Stimulated activated CD4-positive, alpha-beta T cell treated with anti-CD3 and anti-CD28 coated beads, Interleukin-12 subunit alpha, Interleukin-12 subunit beta, amount 100 ng/mL, for 24 hours (primary cell): Measurements from ENCODE around the gene TRIM22.
"Not testable (repeated sequence)": the region's sequence is repeated elsewhere in the genome, so short reads cannot be mapped to it uniquely, and the experiment has no call there.

ENCODE experiments used
- DNase-seq, 2 experiments: peaks; one replicate each; pipeline ENCODE4 v3.0.0-alpha.2; 2020; ENCODE audit warnings: low read depth in 2 of 2

TRIM22 gene, protein sequence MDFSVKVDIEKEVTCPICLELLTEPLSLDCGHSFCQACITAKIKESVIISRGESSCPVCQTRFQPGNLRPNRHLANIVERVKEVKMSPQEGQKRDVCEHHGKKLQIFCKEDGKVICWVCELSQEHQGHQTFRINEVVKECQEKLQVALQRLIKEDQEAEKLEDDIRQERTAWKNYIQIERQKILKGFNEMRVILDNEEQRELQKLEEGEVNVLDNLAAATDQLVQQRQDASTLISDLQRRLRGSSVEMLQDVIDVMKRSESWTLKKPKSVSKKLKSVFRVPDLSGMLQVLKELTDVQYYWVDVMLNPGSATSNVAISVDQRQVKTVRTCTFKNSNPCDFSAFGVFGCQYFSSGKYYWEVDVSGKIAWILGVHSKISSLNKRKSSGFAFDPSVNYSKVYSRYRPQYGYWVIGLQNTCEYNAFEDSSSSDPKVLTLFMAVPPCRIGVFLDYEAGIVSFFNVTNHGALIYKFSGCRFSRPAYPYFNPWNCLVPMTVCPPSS

DNA sequence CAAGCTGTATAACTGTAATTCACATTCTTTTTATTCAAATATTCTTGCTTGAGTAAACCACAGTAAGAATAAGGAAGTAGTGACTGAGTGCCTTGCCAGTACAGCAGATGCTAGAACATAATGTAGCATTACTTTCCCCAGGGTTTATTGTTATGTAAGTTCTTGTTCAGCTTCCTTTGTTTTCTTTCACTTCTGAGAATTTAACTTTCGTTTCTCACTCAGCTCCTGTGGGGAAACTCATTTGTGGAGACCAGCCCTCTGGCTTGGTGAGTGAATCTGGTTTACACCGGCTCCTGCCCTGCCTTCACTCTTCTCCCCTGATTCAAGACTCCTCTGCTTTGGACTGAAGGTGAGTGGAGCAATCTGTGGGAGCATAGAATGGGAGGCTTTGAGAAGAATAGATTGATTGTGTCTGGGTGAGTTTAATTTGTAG lies at the start of gene TRIM22:
TRIM22 (plus strand) TSS at position 240 of the 433 bp plus-strand sequence. CDS start 6,443 bp downstream, outside the sequence.
- peak; percentile 21 to 25 for DNase-seq

DNA sequence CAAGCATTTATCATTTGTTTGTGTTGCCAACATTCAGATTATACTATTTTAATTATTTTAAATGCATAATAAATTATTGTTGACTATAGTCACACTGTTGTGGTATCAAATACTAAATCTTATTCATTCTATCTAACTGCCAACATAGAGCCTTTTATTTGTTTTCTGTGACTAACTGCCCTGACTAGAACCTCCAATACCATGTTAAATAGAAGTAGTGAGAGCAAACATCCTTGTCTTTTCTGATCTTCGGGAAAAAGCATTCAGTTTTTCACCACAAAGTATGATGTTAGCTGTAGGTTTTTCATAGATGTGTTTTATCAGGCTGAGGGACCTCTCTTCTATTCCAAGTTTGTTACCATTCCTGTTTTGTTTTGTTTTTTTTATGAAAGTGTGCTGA lies 49.6 kb upstream of the TRIM22 start:
- DNase-seq: no peak

DNA sequence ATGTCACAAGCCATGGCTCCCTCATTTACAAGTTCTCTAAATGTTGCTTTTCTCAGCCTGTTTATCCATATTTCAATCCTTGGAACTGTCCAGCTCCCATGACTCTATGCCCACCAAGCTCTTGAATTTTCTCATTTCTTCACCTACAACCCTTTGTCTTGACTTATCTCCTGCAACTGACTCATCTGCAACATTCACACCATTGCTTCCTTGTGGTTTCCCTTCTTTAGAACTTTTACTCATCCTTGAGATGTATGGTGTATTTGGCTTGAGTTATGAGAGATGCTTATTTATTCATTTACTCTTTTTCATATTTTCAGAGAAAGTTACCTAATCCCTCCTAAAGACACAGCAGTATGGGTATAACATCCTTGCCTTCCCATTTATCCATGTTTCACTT lies 46.0 kb upstream of the TRIM22 start:
- no peak for DNase-seq

DNA sequence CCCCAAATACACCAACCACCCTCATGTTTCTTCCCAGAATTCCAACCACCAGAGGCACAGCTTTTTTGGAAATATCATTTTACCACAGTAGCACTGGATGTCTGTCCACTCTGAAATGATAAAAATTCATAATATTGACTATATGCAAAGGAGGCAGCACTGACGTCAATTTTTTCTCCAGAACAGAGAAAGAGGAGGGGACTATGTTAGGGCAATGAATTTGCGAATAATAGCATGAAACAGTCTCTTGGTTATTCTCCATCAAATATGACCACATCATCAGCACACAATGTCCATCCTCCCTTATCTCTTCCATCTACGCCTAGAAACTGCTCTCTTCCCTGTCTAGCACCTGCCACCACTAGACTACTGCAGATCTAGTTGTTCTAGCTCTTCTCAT lies 43.5 kb upstream of the TRIM22 start:
- no peak for DNase-seq

DNA sequence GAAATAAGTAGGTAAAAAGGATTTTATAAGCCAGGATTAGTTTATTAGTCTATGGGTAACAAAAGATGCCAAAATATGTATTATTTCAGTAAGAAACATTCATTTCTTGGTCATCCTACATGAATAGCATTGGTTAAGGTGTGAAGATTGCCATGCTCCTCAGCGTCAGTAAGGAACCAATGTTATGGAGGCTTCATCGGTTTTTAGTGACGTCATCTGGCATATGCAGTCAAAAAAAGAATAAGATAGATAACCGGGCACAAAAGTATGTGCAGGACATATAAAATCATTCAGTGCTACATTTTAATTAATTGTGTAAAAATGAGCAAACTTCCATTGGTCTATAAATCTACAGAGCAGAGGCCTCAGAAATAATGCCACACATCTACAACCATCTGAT lies 34.1 kb upstream of the TRIM22 start:
- DNase-seq: no peak

DNA sequence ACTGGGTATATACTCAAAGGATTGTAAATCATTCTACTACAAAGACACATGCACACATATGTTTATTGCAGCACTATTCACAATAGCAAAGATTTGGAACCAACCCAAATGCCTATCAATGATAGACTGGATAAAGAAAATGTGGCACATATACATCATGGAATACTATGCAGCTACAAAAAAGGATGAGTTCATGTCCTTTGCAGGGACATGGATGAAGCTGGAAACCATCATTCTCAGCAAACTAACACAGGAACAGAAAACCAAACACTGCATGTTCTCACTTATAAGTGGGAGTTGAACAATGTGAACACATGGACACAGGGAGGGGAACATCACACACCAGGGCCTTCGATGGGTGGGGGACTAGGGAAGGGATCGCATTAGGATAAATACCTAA lies 32.6 kb upstream of the TRIM22 start:
- DNase-seq: not testable (repeated sequence)

DNA sequence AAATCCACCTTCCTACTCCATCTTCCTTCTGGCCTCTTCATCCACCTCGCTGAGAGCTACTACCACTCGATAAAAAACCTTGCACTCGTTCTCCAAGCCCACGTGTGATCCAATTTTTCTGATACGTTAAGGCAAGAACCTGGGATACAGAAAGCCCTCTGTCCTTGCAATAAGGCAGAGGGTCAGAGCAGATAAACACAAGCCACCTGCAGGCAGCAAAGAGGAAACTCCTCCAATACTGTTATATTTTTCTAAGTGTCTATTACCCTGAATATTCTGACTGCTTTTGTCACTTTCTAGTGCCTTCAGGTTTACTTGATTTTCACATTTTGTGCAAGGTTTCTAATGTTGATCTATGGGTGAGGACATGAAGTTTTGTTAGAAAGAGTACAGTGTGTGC lies 31.3 kb upstream of the TRIM22 start:
- DNase-seq: no peak

DNA sequence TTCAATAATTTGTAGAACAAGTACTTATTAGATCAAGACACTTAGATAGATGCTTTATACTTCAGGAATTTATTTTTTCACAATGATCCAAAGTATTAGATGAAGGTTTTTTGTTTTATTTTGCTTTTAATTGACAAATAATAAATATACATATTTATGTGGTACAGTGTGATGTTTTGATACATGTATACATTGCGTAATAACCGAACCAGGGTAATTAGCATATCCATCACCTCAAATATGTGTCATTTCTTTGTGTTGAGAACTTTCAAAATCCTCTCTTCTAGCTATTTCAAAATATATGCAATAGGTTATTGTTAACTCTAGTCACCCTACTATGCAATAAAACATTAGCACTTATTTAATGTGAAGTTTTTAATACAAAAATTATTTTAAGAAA lies 26.1 kb upstream of the TRIM22 start:
- no peak for DNase-seq

DNA sequence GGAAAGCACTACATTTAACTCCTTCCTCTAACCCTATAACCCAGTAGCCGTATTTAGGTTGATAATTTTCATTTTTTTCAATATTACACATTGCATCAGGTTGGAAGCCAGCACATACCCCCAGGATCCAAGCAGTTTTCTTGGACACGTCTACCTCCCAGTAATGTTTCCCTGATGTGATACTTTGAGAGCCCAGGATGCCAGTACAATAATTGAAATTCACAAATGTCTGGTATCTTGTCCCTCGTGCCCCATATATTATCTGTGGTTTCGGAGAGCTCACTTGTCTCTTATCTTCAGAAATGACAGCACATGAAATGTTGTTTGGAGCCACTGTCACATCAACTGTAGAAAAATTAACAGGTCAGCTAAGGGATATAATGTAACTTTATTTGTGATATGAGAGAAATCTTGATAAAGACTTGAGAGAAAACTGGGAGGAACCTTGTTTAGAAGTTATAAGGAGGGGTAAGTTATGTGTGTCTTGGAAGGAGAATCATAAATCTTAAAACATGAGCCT lies 24.5 kb upstream of the TRIM22 start:
- DNase-seq: no peak

DNA sequence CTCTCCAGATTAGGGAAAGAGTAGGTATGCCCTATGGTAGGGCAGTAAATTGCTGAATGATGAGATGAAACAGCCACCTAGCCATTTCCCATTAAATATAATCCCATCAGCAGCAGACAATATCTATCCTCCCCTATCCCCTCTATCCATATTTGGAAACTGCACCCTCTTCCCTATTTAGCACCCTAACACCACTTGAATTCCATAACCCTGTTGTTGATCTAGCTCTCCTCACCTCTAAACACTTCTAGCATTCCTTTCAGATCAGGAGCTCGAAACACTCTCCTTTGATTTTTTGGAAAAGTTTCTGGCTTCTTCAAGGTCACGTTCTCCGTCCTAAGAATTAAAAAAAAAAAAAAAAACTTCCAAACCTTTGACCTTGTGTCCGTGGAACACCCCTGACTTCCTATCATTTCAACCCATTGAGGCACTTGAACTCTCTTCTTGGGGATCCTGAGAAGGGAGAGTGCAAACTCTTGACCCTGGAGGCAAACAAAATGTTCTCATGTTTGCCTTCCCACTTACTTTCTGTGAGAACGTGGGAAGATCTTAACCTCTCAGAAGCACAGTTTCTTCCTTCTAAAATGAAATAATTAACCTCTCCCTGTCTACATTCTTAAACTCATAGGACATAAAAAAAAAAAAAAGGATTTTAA lies 23.7 kb upstream of the TRIM22 start:
- DNase-seq: no peak

DNA sequence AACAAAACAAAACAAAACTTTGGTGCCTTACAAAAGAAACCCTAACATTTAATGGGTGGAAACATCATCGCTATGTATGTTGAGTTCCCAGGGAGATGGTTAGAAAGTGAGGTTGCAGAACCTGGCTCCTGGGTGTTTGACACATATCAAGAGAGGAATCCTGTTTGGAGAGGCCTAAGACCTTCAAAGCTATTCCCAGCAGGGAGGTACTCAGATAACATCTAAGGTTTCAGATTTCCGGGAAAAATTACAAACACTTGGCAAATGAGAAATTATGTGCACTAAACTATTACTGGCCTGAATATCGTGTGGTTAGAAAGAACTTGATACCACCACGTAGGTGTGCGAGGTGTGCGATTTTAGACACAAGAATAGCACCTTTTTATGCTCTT lies 23.2 kb upstream of the TRIM22 start:
- no peak for DNase-seq

DNA sequence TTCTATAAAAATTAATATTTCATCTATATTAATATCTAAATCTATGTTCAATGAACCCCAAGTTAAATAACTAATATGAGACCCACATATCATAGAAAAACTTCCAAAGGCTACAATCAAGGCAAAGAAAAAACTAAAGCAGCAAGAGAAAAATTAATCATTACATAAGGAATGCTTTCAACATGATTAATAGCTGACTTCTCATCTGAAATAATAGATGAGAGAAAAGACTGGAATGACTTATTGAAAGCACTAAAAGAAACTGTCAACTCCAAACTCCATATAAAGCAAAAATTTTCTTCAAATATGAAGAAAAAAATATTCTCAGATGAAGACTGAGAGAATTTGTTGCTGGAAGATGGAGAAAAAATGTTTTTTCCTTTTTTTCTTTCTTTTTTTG lies 17.8 kb upstream of the TRIM22 start:
- no peak for DNase-seq

DNA sequence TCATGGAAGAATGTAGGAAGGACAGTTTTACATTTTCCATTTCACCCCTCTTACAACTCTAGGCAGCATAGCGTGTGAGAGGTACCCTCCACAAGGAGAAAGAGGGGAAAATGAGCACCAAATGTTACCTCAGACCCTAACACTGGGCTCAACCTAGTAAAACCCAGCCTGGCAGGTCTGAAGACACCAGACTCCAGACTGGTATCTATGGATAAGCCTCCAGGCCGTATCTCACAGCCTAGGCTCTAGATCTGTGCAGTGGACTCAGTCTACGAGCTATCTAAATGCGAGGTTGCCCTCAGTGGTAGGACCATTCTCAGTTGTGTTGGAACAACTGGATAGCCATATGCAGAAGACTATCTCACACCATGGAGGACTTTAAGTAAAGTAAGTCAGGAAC lies 15.2 kb upstream of the TRIM22 start:
- DNase-seq: no peak

DNA sequence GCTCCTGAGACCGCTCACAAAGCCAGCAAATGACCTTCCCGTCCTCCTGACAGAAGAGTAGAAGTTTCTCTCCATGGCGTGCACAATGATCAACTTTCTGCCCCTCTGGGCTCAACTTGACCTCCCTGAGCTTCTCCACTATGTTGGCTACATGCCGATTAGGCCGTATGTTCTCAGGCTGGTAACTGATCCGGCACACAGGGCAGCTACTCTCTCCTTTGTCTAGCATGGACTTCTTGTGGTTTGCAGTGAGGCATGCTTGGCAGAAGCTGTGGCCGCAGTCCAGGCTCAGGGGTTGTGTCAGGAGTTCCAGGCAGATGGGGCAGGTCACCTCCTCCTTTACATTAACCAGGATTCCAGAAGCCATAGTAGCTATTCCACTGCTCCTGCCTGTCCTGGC lies 9.8 kb upstream of the TRIM22 start:
- DNase-seq: no peak

DNA sequence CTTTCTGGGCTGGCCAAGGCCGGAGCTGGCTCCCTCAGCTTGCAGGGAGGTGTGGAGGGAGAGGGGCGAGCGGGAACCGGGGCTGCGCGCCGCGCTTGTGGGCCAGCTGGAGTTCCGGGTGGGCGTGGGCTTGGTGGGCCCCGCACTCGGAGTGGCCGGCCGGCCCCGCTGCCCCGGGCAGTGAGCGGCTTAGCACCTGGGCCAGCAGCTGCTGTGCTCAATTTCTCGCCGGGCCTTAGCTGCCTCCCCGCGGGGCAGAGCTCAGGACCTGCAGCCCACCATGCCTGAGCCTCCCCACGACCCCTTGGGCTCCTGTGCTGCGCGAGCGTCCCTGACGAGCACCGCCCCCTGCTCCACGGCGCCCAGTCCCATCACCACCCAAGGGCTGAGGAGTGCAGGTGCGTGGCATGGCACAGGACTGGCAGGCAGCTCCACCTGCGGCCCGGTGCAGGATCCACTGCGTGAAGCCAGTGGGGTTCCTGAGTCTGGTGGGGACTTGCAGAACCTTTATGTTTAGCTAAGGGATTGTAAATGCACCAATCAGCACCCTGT lies 6.6 kb upstream of the TRIM22 start:
- DNase-seq: not testable (repeated sequence)

DNA sequence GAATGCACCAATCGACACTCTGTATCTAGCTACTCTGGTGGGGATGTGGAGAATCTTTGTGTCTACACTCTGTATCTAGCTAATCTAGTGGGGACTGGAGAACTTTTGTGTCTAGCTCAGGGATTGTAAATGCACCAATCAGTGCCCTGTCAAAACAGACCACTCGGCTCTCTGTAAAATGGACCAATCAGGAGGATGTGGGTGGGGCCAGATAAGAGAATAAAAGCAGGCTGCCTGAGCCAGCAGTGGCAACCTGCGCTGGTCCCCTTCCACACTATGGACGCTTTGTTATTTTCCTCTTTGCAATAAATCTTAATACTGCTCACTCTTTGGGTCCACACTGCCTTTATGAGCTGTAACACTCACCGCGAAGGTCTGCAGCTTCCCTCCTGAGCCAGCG lies 6.0 kb upstream of the TRIM22 start:
- DNase-seq: peak in 1 of 2 experiments; percentile 9

DNA sequence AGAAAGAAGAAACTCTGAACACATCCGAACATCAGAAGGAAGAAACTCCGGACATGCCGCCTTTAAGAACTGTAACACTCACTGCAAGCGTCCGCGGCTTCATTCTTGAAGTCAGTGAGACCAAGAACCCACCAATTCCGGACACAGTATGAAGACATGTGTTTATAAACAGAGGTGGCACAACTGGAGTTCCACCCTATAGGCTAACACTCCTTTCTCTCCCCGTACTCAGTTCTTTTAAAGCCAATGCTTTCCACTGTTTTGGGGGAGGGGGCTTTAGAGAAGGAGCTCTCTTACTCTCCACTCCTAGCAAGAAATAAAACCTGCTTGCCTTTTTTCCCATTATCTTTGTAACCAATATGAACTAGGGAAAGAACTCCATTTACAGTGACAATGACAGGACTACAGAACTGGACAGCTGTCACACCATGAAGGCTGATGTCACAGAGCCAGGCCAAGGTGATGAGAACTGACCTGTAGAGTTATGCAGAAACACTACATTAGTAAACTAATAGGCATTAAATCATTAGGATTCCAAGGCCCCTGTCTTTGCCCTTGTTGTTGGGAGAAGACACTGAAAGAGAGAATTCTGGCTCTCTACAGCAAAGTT lies 5.4 kb upstream of the TRIM22 start:
- DNase-seq: no peak

DNA sequence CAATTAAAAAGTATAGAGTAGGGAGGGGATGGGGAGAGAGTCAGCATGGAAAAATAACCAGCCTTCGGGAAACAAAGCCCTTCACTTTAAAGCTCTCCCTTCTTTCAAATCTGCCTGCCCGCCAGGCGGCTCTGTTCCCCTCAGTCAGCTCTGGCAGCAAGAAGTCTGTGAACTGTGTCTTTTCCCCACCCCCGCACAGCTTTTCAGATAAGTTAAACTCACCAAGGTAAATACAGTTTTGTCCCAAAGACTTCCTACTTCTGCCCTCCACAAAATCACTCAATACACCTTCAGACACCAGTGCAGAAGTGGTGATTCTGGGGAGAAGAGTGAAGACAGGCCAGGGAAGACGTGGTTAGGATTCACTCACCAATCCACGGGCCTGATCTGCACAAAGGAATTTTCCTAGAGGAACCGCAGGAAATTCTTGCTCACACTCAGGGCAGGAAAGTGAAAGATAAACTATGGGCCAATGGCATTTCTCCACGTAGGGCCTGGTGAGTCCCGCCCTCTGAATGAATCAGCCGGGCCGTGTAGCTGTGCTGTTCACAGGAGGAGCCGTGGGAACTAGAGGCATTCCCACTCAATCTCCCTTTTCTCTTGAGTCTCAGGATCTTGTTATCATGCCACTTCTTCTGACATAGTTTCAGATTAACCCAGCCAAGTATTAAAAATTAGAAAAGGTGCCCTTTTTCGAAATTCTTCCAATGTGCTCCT lies 4.8 kb upstream of the TRIM22 start, which contains the start of gene TRIM5:
TRIM5 (minus strand) TSS at position 429 of the 717 bp plus-strand sequence. CDS start 4,897 bp downstream, outside the sequence.
- DNase-seq: peak; percentile 56 to 74

DNA sequence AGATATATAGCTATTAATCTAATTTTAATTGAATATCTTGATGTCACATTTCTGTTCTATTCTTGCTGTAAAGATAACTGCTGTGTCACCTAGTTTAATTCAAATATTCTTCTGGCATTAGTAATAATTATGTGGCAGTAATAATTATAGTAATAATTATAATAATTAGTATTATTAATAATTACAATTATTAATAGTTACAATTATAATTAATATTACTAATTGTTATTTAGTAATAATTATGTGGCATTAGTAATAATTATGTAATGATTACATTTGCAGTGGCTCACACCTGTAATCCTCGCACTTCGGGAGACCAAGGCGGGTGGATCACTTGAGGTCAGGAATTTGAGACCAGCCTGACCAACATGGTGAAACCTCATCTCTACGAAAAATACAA lies 3.2 kb upstream of the TRIM22 start:
- no peak for DNase-seq

DNA sequence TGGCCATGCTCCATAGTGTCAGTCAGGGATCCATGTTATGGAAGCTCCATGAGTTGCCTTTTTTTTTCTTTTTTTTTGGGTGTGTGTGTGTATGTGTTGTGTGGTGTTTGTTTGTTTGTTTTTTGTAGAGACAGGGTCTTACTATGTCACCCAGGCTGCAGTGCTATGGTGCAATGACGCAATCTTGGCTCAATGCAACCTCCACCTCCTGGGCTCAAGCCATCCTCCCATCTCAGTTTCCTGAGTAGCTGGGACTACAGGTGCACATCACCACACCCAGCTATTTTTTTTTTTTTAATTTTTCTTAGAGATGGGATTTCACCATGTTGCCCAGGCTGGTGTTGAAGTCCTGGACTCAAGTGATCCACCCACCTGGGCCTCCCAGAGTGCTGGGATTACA lies 1.1 kb upstream of the TRIM22 start:
- DNase-seq: no peak

DNA sequence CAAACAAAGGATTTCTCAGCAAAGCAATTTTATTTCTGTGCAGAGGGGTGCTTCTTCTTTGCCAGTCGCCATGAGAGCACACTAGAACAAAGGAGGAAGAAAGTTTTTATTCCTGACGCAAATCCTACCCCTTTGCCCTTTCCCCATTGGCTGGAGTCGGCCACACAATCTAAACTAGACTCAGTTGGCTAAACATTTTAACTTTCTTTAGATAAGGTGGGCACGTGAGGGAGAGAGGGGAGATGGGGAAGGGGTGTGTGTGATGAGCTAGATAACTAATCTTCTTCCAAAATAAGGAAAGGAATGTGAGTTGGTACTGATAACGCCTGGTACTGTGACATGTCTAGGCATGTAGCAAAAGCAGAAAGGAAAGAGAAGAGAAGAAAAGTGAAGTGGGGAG lies 626 bp downstream of the TRIM22 start:
- no peak for DNase-seq
